ENCODE measurements around the gene LGALS7.

GRCh38 chr19:38745316-38745715 lies 28.0 kb downstream of the LGALS7 start:
- TF ChIP-seq CTCF (IDR thresholded peaks at IDR 0.05 in 2 of 3, conservative IDR thresholded peaks at IDR 0.05 in 1 of 3; ENCODE audit: control insufficient read depth in 2 of 3, extremely low read depth in 1 of 3, insufficient read depth in 1 of 3, low read depth in 3 of 3, low read length in 3 of 3) (no peak), YY1 (IDR thresholded peaks at IDR 0.05; ENCODE audit: low read depth, low read length) (no peak), POLR2A (IDR thresholded peaks at IDR 0.05; ENCODE audit: low read depth, low read length) (no peak), NRF1 (conservative IDR thresholded peaks at IDR 0.05; ENCODE audit: low read depth, low read length) (no peak), MTA3 (IDR thresholded peaks at IDR 0.05; ENCODE audit: borderline replicate concordance, low read length) (no peak), FOXM1 (IDR thresholded peaks at IDR 0.05; ENCODE audit: low read depth, low read length) (no peak), POLR2AphosphoS5 (IDR thresholded peaks at IDR 0.05; ENCODE audit: low read length) (no peak), NFYB (IDR thresholded peaks at IDR 0.05; ENCODE audit: insufficient read depth, low read depth, low read length) (no peak), REST (IDR thresholded peaks at IDR 0.05; ENCODE audit: low read depth, low read length) (no peak)
